Left colon (tissue), 2 donors: ENCODE measurements around the gene NRXN2. TPM values are rescaled to one million over a fixed set of nuclear protein-coding genes. Genes with fewer than 3 reads are reported as not detected.
A peak's percentile ranks its signal among the peaks of the same experiment; 100 is the strongest.
"Not testable (repeated sequence)": the region's sequence is repeated elsewhere in the genome, so short reads cannot be mapped to it uniquely, and the experiment has no call there.

Source experiments
- ATAC-seq: fragments of 200-7000 bp; cut with Tn5 transposase; one replicate; pipeline ENCODE4 v1.9.1; 2020; ENCODE audit warnings: mild to moderate bottlenecking, moderate library complexity
- DNase-seq, 2 donors: peaks; one replicate each; pipeline ENCODE4 v3.0.0-alpha.2; 2020
- intact Hi-C, 2 donors: fragments of 100-400 bp; cut with DNase I in 1 of 2; cut with micrococcal nuclease in 1 of 2; formaldehyde crosslinking; loops; one replicate each; pipeline versions ENCODE4 v1.11.2 to v1.14.0; 2022; cut with DNase I, micrococcal nuclease
- total RNA-seq, 2 donors: library from RNA; stranded (reverse); fragmentation: NEBNext Ultra II Directional; extraction: Animal tissue kit (Norgen Biotek cat#: 25700); gene quantifications; one replicate each; pipeline ENCODE4 v1.2.1, GENCODE V29; 2021
- donor health status: DM: no; HTN: no; CAD: no.
- donor health status: DM: yes; HTN: yes; CAD: no.

Gene NRXN2
- total RNA-seq, 2 donors from 2014 or later, result 3.6 to 5.3 TPM

- intact Hi-C loops, DNase-seq, ATAC-seq: not testable (repeated sequence)
Measured at GRCh38 chr11:64664236-64664870, 58.6 kb downstream of the NRXN2 start.

DNA sequence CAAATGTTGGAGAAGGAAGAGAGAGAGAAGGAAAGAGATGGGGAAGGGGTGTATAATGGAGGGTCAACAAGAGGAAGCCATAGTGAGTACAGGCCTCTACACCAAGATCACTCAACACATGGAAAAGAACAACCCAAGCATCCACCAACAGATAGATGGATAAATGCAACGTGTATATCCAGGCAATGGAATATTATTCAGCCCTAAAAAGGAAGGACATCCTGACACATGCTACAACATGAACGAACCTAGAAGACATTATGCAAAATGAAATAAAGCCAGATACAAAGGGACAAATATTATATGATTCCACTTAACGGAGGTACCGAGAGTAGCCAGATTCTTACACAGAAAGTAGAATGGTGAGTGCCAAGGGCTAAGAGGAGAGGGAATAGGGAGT, 59.3 kb downstream of the NRXN2 start:
- intact Hi-C loops, result no loop called here
- ATAC-seq (no peak), DNase-seq (no peak)

- DNase-seq (no peak), ATAC-seq (no peak)
- intact Hi-C loops, result no loop called here
Measured at GRCh38 chr11:64661614-64662013, 61.4 kb downstream of the NRXN2 start.

DNA sequence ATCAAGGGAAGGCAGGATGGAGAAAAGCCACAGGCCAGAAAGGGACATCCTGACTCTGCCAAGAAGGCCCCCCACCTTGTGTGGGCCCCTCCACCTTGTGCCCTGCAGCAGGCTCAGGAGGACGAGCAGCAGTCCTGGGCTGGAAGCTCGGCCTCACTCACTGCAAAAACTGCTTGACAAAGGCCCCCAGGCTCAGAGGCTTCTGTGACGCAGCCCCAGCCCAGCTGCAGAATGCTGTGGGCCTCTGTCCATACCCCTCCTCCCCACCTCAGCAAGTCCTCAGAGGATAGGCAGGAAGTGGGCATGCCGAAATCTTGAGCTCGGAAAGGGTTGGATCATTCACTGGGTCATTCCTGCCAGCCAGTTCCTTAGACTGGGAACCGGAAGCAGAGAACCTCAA, 61.9 kb downstream of the NRXN2 start:
- DNase-seq, result no peak
- intact Hi-C loops, result no loop called here
- no peak for ATAC-seq

DNA sequence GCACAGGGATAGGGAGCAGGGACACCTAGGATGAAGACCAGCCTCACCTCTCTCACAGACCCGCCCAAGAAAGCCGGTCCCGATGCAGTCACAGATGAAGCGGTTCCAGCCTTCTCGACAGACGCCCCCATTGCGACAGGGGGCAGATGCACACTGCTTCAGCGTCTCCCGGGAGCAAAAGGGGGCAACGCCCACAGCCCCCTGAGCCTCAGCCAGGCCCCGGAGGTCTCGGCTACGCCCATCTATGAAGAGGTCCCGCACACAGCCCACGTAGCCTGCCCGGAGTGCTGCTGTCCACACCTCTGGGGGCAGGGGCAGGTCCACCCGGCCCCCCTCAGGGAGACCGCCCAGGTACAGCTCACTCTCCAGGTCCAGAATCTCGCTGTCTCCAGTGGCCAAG, 62.3 kb downstream of the NRXN2 start:
- no peak for ATAC-seq

DNA sequence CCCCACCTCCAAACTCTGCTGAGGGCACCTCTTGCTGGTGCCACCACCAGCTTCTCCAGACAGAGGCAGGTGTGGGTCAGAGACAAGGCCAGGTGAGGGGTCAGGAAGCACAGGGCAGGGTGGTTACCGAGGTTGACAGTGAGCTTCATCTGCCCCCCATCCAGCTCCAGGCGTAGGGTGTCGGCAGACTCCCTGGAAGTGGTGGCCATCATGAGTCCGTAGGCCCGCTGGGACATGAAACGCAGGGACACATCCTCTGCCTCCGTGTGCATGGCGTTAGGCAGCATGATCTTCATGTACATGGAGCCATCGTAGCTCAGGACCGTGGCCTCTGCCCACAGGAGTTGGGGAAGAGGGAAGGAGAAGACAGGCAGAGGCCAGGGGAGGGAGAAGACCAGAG, 62.8 kb downstream of the NRXN2 start:
- DNase-seq, result no peak
- intact Hi-C loops, result no loop called here
- no peak for ATAC-seq

More for the DNA sequence above, 62.3 kb downstream of the NRXN2 start:
- intact Hi-C loops, result no loop called here
- no peak for DNase-seq

GRCh38 chr11:64659417-64660144, 63.4 kb downstream of the NRXN2 start:
- ATAC-seq (no peak), DNase-seq (no peak)
- intact Hi-C loops, result loop anchor here in 1 of 2 donors (10.0 kb wide), 1 partner anchor 205 kb away; no protein-coding TSS in a partner anchor

DNA sequence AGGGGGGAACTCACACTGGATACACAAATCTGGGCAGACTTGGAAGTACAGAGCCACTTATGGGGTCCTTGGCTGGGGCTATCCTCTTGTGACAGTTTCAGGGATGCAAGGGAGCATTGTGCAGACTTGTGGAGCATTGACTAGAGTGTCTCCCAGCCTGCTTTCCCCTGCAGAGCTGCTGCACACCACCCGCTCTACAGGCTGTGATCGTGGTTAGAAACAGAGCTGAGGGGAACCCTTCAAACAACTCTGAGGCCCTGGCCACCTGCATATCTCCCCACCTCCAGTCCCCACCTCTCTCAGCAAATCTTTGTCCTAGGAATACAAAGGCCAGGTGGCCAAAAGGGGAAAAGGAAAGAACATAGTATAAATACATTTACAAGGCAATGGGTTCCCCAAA, 64.7 kb downstream of the NRXN2 start:
- DNase-seq, result no peak
- intact Hi-C loops, result loop anchor here in 1 of 2 donors (10.0 kb wide), 1 partner anchor 203 kb away; no protein-coding TSS in a partner anchor
- no peak for ATAC-seq

DNA sequence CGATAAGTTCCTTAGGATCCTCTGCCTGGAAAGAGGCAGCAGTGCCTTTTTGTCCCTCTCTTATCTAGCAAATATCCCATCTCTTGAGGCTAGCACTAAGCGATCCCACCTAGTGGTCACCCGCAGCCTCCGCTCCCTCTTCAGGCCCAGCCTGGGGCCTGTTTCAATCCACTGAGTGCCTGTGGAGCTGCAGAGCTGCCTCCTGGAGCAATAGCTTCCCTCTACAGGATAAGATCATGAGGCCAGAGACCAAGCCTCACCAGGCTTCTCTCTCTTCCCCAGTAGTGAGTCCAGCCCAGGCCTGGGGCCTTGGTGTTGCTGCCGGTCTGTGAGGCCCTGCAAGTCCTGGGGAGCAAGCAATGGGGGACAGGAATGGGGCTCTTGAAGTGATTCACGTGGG, 66.1 kb downstream of the NRXN2 start:
- intact Hi-C loops, result loop anchor here in 1 of 2 donors (10.0 kb wide), 1 partner anchor 202 kb away; no protein-coding TSS in a partner anchor
- no peak for DNase-seq
- no peak for ATAC-seq

GRCh38 chr11:64655941-64656601, 66.9 kb downstream of the NRXN2 start:
- ATAC-seq (no peak), DNase-seq (no peak)
- intact Hi-C loops, result loop anchor here in 1 of 2 donors (10.0 kb wide), 1 partner anchor 201 kb away; no protein-coding TSS in a partner anchor

- ATAC-seq (no peak), DNase-seq (no peak)
- intact Hi-C loops, result loop anchor here in 1 of 2 donors (10.0 kb wide), 1 partner anchor 200 kb away; no protein-coding TSS in a partner anchor
Measured at GRCh38 chr11:64654958-64655541, 67.9 kb downstream of the NRXN2 start.

DNA sequence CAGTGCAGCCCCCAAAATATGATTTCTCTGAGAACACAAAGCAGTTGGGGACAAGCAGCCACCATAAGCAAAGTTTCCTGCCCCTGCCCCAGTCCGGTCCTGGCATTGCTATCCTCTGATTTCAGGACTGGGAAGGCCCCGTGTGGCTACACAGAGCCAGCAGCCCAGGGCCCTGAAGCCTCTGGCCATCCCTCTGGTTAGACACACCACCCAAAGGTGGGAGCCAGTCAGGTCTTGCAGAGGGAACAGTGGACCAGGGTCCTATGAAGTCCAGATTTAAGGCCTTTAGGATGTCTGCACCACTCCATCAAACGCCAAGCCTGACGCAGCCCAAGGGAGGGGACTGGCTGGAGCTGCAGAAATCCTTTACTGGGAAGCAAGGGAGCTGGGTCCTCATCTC, 68.6 kb downstream of the NRXN2 start:
- intact Hi-C loops, result loop anchor here in 1 of 2 donors (10.0 kb wide), 1 partner anchor 200 kb away; no protein-coding TSS in a partner anchor
- DNase-seq, result no peak
- no peak for ATAC-seq

GRCh38 chr11:64653388-64653973, 69.5 kb downstream of the NRXN2 start:
- ATAC-seq (no peak), DNase-seq (no peak)
- intact Hi-C loops, result loop anchor here in 1 of 2 donors (10.0 kb wide), 1 partner anchor 199 kb away; no protein-coding TSS in a partner anchor

DNA sequence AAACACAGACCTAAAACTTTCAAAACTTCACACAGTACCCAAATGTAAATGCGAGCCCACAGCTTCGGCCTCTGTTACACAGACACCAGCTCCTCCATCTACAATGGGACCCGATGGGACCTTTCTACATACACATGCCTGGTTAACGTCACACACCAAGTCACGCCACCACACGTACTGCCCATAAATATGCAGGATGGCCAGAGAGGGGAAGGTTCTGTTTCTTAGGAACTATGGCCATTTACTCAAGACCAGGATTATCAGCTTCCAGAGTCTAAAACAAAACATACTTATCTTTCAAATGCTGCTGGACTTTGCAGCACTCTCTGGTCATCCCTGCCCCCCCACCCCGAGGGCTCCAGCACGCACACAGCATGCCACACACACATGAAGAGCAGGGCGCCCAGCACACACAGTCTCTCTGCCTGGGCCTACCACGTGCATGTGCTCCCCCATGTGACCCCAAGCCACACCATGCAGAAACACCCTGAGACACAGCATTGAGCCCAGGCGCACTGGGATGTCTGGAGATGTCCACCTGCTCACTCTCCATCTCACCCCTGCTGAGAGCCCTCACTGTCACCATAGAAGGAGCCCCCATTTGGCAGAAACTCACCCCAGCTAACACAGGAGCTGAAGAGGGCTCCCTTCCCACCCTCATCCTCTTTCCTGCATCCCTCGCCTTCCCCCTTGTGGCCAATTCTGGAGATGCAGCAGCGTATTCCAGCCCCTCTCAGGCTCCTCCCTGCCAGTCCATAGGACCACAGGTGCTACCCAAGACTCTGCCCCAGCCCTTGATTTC, 70.2 kb downstream of the NRXN2 start:
- intact Hi-C loops, result loop anchor here in 1 of 2 donors (10.0 kb wide), 1 partner anchor 198 kb away; no protein-coding TSS in a partner anchor
- ATAC-seq (peak; percentile 83), DNase-seq (peak; percentile 60 to 84)

DNA sequence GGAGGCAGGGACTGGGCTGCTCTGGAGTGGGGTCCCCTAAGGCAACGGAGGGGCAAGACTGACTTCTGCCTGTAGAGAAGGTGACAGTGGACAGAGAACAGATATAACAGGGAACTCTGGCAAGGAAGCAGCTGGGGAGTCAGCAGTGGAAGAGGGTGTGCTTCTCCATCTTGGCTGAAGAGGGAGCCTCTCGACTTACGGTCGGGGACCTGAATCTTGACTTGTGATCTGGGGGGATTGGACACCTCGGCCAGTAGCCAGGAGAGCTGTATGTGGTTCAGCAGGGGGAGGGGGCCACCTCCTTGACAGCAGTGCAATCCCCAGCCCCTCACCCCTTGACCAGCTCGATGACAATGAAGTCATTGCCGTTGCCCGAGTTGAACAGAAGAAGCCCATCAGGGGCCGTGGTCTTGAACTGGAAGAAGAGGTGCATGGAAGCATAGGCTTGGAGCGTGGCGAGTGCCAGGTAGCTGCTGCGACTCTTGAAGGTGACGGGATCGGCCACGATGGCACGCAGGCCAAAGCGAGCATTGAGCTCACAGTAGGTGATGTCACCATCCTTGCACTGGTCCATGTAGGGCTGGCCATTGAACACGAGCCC, 72.0 kb downstream of the NRXN2 start:
- peak; percentile 46 for ATAC-seq
- no peak for DNase-seq
- intact Hi-C loops, result loop anchor here in 1 of 2 donors (10.0 kb wide), 1 partner anchor 196 kb away; no protein-coding TSS in a partner anchor

DNA sequence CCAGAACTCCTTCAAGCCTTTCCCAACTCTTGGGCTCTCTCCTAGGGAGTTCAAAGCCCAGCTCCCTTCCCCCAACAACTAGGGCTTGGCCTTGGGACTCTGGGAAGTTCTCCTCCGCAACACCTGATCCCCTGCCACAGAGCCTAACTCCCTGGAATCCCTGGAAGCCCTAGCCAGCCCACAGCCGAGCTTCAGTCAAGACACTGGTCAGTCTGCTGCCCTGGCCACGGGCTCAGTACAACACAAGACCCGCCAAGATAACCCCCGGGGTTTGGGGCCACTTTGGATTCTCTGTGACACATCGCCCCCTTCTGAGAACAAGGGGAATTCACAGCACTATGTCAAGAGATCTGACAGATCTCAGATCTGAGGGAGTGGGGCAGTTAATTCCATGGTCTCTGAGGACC, 73.7 kb downstream of the NRXN2 start:
- ATAC-seq, result peak; percentile 35
- no peak for DNase-seq
- intact Hi-C loops, result no loop called here

- ATAC-seq, result no peak
- DNase-seq, result no peak
- intact Hi-C loops, result no loop called here
Measured at GRCh38 chr11:64648551-64648950, 74.4 kb downstream of the NRXN2 start.
